HEK293 (cell line): Measurements from ENCODE around the gene HTRA1.

ENCODE experiments used
- OSR2 ChIP-seq: fragments of 450-650 bp; formaldehyde crosslinking; IDR thresholded peaks from 2 replicates; pipeline ENCODE4 v1.5.1; 2016; ENCODE audit warnings: missing biosample characterization, missing genetic modification characterization
- PRDM1 ChIP-seq: fragments of 450-650 bp; formaldehyde crosslinking; IDR thresholded peaks from 2 replicates; pipeline ENCODE4; 2016; ENCODE audit warnings: missing biosample characterization, missing genetic modification characterization
- ZBTB20 ChIP-seq: fragments of 450-650 bp; formaldehyde crosslinking; IDR thresholded peaks from 2 replicates; pipeline ENCODE4 v1.5.1; 2016; ENCODE audit warnings: missing biosample characterization, missing genetic modification characterization
- ZNF175 ChIP-seq: fragments of 450-650 bp; formaldehyde crosslinking; IDR thresholded peaks from 2 replicates; pipeline ENCODE4 v1.5.1; 2016; ENCODE audit warnings: missing biosample characterization, missing genetic modification characterization
- ZNF354C ChIP-seq: fragments of 450-650 bp; formaldehyde crosslinking; IDR thresholded peaks from 2 replicates; pipeline ENCODE4 v1.5.1; 2016; ENCODE audit warnings: missing biosample characterization, missing genetic modification characterization, low read depth, borderline replicate concordance
- ZNF366 ChIP-seq: fragments of 450-650 bp; formaldehyde crosslinking; conservative IDR thresholded peaks from 2 replicates; pipeline ENCODE4 v1.5.1; 2016; ENCODE audit warnings: missing biosample characterization, missing genetic modification characterization
- ZNF624 ChIP-seq: fragments of 450-650 bp; formaldehyde crosslinking; IDR thresholded peaks from 2 replicates; pipeline ENCODE4 v1.5.1; 2017; ENCODE audit warnings: missing biosample characterization, missing genetic modification characterization
- ZNF843 ChIP-seq: fragments of 450-650 bp; formaldehyde crosslinking; IDR thresholded peaks from 2 replicates; pipeline ENCODE4 v1.5.1; 2016; ENCODE audit warnings: missing biosample characterization, missing genetic modification characterization

HTRA1 gene

GRCh38 chr10:122561792-122562191 lies 100.4 kb downstream of the HTRA1 start (continued):
- TF ChIP-seq ZNF624 = no peak
- no peak for TF ChIP-seq ZBTB20 (tag by site-specific recombination)
- peak; percentile 57 for TF ChIP-seq ZNF366 (tag by site-specific recombination)
- TF ChIP-seq ZNF843 (tag by site-specific recombination) = no peak
- no peak for TF ChIP-seq OSR2 (tag by site-specific recombination)
- TF ChIP-seq ZNF175 (tag by site-specific recombination) = no peak
- TF ChIP-seq ZNF354C (tag by site-specific recombination) = no peak
- peak; percentile 74; the same call in 1 of the 2 replicates for TF ChIP-seq PRDM1 (tag by site-specific recombination)
